ENCODE measurements around the gene BMP7.
"Not testable (repeated sequence)": the region's sequence is repeated elsewhere in the genome, so short reads cannot be mapped to it uniquely, and the experiment has no call there.

BMP7 gene

DNA sequence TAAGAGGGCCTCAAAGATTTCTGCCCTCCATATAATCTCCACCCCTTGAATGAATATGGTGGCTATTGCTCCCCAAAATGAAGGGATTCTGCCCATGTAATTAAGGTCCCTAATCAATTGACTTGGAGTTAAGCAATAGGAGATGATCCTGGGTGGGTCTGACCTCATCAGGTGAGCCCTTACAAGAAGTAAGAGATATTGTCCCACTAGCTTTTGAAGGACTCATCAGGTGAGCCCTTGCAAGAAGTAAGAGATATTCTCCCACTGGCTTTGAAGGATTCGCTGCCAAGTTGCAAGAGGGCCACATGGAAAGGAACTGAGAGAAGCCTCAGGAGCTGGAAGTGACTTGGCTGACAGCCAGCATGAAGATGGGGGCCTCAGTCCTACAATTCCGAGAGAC, 103.4 kb downstream of the BMP7 start:
- DNase-seq = no peak

DNA sequence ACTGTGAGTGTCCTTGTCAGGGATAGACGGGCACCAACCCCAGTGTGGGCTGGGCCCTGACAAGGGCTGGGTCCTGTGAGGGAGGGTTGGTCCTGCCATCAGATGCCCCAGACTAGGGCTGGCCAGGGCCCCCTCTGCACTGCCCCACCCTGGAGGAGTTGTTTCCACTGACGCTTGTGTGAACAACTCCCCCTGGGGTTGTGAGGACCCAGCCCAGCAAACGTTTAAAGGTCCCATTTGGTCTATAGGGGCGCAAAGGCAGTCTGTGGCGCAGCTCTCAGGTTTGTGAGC, 104.1 kb downstream of the BMP7 start:
- DNase-seq = no peak

DNA sequence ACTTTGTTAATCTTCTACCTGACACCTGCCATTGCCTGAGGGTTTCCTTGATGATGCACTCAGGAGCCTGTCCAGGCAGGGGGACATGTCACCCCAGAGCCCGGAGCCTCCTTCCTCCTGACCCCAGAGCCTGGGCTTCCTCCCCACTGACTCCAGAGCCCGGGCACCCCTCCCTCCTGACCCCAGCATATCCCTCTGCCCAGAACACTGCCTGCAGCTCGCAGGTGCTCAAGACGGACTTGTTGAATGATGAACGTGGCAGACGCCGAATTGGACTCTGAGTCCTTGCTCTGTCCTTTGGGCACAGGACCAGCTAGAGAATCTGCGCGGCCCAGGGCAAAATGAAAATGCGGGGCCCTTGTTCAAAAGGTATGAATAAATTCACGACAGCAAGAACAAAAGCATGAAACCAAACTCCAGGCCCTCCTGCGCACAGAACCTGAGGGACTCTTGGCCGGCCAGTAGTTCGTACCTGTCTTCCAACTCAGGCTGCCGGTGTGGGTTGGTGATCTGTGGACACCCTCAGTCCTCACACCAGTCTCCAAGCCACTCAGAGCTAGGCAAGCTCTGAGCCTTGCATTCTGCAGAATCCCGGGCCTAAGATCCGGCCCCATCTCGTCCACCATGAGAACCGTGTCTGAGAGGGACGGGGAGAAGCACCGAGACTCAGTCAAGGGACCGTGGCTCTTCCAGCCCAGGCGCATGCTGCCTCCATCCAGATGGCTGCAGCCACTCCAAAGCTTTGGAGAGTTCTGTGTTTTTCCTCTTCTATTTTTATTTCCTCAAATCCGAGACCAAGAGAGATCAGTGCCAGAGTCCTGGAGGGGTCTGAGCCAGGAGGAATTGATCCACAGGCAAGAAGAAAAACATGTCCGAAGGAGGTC, 104.7 kb downstream of the BMP7 start:
- DNase-seq = no peak

DNA sequence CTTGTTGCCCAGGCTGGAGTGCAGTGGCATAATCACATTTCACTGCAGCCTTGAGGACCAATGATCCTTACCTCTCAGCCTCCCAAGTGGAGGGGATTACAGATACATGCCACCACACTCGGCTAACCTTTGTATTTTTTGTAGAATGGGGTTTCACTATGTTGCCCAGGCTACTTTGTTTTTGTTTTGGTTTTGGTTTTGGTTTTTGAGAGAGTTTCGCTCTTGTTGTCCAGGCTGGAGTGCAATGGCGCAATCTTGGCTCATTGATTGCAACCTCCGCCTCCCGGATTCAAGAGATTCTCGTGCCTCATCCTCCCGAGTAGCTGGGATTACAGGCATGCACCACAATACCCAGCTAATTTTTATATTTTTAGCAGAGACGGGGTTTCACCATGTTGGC, 105.5 kb downstream of the BMP7 start:
- DNase-seq = no peak

DNA sequence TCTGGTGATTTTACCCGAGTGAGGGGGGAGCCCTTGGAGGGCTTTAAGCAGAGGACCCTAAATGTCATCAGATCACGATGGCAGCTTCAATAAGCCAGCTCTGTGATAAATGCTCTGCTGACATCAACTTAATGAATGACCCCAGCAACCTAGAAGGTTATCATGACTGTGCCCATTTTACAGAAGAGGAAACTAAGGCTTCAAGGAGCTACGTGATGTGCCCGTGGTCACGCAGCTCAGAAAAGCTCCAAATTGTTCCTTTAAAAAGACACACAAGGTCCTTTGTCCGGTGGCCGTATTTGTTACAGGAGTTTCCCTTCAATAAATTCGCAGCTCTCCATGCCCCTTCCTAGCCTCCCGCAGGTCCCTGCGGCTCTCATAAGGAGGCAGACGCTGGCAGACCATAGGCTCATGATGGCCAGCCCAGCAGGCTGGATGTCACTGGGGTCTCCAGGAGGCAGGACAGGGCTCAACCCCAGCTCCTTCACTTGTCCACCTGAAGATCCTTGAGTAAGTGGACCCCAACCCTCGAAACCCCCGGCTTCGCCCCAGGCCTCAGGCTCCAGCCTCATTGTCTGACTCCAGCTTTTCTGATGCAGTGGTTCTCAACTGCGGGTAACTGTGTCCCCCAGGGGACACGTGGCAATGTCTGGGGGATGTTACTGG, 106.4 kb downstream of the BMP7 start:
- no peak for DNase-seq

DNA sequence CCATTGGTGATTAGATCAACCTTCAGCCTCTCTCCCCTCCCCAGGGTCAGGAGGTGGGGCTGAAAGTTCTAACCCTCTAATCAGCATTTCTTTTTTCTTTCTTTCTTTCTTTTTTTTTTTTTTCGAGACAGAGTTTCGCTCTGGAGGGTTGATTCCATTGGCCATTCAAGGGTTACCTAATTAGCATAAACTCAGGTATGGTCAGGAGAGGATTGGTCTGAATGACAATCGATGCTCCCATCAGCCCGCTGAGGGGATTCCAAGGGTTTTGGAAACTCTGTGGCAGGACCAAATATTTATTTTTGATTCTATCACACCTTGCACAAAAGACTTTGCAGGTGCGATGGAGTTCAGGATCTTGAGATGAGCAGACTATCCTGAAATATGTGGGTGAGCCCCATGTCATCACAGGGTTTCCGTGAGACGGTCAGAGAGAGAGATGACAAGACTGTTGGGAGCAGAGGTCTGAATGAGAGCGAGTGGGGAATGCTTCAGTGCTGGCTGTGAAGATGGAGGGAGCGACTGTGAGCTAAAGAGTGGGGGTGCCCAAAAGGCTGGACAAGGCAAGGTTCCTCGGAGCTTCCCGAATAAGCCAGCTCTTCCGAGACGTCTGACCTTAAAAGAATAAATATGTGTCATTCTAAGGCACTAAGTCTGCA, 107.1 kb downstream of the BMP7 start:
- no peak for DNase-seq

DNA sequence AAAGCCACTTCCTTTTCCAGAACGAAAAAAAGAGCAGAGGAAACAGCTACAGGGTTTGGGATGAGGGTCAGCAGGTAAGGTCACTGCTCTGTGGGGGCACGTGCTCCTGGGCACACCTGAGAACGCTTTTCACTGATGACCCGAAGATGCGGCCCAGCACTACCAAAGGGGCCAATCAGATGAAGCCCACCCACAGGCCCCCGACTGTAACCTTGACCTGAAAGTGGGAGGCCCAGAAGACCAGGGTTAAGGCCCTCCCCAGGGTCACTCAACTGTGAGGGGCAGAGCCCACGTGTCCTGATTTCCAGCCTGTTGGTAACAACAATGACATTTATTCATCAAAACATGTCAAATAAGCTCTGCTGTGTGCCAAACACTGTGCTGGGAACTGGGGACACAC, 108.0 kb downstream of the BMP7 start:
- no peak for DNase-seq

DNA sequence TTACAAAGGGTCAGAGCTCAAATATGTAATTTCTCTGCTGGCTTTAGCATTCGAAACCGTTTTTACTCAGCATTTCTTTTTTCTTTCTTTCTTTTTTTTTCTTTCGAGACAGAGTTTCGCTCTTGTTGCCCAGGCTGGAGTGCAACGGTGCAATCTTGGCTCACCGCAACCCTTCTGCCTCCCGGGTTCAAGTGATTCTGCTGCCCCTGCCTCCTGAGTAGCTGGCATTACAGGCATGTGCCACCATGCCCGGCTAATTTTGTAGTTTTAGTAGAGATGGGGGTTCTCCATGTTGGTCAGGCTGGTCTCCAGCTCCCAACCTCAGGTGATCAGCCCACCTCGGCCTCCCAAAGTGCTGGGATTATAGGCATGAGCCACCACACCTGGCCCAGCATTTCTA, 108.7 kb downstream of the BMP7 start:
- DNase-seq = not testable (repeated sequence)

DNA sequence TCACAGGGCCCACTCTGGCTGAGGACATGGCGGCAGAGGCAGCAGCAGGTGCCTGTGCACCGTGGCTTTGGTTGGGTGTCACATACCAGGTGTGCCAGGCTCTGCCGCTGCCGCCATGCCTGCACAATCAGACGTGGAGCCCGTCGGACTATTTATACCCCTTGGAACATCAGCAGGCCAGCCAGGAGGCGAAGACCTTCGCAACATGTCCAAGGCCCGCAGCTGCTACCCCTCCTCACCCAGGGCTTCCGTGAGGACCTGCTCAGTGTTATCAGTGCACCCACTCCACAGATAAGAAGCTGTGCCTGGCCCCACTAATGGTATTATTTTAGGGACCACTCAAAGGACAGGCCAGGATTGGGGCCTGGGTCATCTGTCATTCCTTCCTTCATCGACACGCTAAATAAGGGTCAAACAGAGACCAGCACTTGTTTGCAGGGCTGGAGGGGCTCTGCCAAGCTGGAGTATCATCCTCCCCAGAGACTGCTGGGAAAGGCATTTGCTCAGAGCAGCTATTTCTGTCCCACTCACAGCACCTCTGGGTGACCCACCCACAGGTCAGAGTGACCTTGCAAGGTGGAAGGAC, 109.2 kb downstream of the BMP7 start:
- DNase-seq = no peak

DNA sequence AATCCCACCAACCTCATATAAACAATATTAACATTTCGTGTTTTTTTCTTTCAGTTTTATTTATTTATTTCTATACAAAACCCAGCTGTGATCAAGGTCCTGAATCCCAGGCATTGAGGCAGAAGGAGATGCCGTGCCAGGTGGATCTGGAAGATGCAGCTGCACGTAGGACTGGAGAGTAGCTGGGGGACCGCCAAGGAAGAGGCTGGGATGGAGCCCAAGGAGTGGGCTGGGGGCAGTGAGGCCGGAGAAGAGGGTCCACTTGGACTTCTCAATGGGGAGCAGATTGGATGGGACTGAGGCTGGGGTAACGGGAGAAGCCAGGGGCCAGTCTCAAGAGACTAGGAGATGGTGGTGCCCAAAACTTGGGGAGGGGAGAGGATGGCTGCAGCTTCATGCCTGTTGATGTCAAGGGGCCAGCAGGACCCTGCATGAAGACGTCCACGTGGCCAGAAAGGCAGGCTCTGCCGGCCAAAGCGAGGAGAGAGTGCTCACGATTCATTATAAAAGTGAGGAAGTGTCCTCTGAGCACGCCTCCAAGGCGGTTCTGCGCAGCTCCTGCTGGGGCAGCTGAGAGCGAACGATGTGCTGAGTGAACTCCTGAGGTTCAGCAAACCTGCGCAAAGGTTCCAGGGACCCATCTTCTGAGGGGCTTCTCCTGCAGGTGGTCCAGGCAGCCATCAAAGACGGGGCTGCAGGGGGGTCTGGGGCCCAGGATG, 110.3 kb downstream of the BMP7 start:
- no peak for DNase-seq

DNA sequence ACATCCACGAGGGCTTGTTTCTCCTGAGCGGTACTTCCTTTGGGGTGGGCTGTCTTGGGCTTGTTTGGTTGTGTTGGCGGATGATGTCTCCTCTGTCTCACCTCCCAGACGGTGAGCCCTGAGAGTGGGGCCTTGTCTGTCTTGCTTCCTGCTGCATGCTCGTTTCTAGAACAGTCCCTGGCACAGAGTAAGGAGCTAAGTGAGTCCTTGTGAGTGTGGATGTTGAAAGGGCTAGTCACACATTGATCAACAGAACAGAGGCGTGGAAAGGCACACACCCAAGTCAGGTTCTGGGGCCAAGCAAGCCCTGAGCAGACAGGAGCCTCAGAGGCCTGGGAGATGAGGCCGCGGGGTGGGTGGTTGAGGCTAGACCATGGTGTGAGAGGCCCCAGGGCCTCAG, 111.0 kb downstream of the BMP7 start:
- no peak for DNase-seq

DNA sequence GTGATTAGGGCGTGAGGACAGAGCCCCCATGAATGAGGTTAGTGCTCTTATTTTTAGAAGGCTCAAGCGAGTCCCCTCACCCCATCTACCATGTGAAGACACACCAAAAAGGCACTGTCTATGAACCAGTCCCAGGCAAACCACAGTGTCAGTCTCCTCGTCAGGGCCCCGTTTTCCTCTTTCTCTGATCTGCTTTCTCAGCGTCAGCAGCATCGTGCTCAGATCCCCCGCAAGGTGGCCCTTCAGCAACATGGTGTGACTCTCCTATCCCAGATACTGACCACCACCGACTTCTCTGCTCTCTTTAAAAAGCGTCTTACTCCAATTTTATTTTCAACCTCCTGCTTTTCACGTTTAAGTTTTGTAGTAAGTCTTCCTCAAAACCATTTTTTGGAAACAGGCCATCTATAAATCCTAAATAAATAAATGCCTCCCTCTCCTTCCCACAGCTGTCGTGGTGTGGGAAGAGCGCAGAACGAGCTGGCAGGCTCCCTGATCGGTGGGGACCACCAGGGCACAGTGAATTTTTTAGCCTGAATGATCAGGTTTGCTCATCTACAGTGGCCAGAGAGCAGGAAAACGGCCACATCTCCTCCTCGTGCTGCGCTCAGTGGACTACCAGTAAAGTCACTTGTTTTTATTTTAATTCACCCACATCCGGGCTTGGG, 113.1 kb downstream of the BMP7 start:
- DNase-seq = no peak

DNA sequence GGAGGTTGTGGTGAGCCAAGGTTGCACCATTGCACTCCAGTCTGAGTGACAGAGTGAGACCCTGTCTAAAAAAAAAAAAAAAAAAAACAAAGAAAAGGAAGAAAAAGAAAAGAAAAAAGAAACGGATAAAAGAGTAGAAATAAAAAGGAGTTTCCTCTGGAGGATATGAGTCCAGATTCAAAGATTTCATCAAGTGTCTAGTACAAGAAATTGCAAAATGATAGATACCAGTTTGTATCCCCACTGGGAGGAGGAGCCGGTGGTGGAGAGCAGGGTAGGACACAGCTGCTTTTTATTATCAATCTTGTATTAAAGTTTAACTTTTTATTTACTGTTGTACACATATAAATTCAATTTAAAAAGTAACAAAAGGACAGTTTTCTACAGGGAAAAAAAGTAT, 113.9 kb downstream of the BMP7 start:
- no peak for DNase-seq

DNA sequence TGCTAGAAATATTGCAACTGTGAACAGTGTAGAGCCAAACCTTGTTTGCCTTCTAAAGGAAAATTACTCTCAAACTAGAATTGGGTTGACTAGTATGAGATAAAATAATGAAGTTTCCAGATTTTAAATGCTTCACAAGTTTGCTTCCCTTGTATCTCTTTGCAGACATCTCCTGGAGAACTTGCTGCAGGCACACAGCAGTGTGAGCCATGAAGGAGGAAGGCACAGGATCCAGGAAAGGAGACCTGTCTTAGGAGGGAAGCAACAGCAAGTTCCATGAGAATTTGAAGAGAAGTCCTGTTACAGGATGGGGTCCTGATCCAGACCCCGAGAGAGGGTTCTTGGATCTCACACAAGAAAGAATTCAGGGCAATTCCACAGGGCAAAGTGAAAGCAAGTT, 115.9 kb downstream of the BMP7 start:
- no peak for DNase-seq

DNA sequence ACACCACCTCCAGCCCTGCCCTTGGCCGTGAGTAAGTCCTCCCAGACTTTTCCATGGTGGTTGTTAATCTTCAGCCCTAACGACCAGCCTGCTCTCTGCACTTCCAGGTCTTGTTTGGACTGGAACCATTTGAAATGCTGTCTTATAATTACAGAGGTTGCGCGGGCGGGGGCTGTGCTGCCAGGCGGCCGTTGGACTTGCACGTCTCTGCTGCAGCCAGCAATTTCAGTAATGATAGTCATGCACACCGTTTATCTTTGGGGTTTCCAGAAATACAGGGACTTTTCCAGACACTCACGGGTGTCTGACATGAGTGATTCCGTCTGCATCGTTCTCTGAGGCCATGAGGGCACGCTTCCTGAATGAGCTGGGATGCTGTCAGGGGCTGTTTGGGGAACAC, 118.2 kb downstream of the BMP7 start:
- no peak for DNase-seq

DNA sequence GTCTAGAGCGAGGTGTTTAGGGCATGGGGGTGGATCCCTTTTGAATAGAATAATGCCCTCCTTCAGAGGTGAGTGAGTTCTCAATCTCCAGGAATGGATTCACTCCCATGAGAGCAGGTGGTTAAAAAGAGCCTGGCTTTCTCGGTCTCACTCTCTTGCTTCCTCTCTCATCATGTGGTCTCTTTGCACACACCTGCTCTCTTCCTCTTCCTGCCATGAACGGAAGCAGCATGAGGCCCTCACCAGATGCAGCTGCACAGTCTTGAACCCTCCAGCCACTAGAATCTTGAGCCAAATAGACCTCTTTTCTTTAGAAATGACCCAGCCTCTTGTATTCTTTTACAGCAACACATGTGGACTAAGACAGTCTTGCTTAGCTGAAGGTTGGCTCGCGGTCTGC, 119.3 kb downstream of the BMP7 start:
- DNase-seq = no peak

DNA sequence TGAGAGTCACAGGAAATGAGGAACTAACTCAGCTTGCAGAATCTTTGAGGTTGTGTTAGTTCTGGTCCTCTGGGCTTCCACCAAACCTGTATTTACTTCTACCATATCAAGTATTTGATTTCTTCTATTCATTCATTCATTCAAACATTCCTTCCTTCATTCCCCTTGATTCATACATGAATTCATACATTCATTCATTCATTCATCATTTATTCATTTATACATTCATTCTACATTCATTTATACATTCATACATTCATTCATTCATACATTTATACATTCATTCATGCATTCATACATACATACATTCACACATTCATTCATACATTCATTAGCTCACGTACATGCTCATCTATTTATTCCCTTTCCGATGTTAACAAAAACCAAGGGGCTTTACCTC, 120.3 kb downstream of the BMP7 start:
- DNase-seq = no peak

DNA sequence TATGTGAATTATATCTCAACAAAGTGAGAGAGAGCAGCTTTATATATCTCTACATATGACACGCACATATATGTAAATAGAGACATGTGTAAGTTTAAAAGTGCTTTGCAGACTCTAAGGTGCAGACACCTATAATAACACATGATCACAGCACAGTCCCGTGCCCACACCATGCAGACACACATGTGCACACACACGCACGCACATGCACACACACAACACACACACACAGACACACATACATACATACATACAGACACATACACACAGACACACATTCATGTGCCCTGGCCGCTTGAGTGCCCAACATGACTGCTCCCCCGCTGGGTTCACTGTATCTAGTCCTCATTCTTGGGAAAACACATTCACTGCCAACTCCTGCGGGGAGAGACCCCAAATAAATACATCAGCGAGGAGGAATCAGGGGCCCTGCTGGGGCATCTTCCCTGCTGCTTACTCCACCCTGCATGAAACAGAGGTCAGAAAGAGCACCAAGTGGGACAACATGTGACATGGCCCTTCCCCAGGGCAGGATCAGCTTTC, 121.3 kb downstream of the BMP7 start:
- no peak for DNase-seq

DNA sequence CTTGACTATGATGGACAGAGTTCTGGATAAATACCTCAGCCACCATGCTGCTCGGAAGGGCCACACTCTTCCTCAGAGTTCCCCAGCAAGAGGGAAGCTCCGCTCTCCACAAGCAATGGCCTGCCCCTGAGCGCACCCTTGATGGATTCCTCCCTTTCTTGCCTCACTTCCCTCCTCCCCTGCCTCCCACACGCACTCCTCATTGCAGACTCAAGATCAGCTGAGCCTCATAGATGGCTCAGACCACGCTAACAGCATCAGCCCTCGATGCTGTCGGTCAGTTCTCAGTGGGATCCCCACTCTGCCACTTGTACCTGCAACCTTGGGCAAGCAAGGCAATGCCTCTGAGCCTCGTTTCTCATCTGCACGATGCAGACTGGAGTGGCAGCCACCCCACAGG, 123.3 kb downstream of the BMP7 start:
- no peak for DNase-seq

DNA sequence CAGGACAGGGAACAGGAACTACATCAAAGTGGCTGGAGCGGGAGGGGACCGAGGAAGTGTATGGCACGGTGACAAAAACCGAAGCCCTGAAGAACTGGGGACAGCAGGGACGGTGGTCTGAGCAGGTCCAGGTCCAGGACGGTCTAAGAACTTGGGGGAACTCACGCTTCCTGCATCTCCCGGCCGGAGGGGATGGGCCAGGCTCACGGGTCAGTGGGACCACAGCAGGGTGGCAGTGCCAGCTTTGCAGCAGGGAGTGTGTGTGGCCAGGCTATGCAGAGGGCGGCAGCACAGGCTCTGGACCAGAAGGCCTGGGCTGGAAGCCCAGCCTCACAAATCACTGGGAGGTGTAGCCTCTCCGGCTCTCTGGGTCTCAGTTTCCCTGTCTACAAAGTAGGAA, 123.8 kb downstream of the BMP7 start:
- DNase-seq = no peak

DNA sequence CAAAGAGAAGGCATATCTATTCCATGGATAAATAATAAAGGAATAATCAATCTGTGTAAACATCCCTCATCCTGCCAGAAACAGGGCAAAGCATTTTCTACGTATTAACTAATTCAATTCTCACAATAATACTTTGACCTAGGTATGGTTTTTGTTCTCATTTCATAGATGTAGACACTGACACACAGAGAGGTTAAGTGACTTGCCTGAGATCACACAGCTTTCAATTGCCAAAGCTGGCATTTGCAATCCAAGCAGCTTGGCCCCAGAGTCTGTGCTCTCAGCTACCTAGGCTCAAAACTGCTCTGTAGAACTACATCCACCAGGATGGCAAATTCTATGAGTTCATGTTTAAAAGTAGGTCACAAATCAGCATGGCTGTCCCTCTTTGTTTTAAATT, 124.9 kb downstream of the BMP7 start:
- DNase-seq = no peak

DNA sequence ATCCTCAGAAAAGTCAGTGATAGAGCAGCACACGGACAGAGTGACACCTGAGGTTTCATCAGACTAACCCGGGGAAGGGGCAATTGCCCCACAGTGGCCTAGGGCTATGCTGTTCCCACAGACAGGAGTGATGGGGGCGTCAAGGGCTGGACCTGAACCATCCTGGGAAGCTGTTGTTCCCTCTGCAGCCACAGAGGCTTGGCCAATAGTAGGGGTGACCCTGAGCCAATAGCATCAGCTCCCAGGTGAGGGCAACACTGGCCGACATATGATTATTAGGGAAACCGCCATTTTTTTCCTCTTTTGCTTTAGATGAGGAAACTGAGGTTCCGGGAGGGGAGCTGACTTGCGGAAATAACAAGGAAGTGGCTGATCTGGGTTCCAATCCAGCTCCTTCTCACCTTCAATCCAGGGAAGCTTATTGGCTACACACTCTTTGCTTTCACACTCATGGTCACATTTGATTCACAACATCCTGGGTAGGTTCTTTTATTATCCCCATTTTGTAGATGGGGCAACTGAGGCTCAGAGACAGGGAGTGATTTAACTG, 126.0 kb downstream of the BMP7 start:
- no peak for DNase-seq

All from GDM1 (cell line).